NOMO-1 (cell line): Measurements from ENCODE around the gene GREB1.

Experiments used
- DNase-seq, 2 experiments: peaks; one replicate each; lab custom pipeline; 2025; ENCODE audit not compliant: unreplicated experiment in 2 of 2; lab: John Stamatoyannopoulos, UW

GREB1 gene, protein sequence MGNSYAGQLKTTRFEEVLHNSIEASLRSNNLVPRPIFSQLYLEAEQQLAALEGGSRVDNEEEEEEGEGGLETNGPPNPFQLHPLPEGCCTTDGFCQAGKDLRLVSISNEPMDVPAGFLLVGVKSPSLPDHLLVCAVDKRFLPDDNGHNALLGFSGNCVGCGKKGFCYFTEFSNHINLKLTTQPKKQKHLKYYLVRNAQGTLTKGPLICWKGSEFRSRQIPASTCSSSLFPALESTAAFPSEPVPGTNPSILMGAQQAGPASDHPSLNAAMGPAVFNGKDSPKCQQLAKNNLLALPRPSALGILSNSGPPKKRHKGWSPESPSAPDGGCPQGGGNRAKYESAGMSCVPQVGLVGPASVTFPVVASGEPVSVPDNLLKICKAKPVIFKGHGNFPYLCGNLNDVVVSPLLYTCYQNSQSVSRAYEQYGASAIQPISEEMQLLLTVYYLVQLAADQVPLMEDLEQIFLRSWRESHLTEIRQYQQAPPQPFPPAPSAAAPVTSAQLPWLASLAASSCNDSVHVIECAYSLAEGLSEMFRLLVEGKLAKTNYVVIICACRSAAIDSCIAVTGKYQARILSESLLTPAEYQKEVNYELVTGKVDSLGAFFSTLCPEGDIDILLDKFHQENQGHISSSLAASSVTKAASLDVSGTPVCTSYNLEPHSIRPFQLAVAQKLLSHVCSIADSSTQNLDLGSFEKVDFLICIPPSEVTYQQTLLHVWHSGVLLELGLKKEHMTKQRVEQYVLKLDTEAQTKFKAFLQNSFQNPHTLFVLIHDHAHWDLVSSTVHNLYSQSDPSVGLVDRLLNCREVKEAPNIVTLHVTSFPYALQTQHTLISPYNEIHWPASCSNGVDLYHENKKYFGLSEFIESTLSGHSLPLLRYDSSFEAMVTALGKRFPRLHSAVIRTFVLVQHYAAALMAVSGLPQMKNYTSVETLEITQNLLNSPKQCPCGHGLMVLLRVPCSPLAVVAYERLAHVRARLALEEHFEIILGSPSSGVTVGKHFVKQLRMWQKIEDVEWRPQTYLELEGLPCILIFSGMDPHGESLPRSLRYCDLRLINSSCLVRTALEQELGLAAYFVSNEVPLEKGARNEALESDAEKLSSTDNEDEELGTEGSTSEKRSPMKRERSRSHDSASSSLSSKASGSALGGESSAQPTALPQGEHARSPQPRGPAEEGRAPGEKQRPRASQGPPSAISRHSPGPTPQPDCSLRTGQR (N-terminal part only)

GRCh38 chr2:11533278-11534070, at the start of gene GREB1:
Gene GREB1 (plus strand): TSS chr2:11534045. CDS start chr2:11556615, 22,570 bp downstream.
- peak; percentile 61 to 70 for DNase-seq

DNA sequence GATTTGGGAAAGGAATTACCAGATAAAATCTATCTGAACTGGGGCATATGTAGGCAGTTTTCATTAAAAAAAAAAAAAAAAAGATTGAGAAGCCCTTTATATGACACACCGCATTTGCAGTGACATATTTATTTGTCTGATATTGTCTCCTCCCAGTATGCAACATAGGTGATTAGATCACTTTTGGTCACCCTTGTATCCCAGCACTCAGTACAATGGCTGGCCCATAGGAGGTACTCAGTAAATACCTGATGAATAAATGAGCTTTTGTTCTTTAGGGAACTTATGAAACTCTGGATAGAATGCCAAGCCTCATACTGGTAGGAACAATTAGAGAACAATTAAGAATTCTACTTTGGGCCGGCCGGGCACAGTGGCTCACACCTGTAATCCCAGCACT, 45.0 kb upstream of the GREB1 start:
- DNase-seq, result no peak

GRCh38 chr2:11490194-11490593, 43.7 kb upstream of the GREB1 start:
- no peak for DNase-seq

DNA sequence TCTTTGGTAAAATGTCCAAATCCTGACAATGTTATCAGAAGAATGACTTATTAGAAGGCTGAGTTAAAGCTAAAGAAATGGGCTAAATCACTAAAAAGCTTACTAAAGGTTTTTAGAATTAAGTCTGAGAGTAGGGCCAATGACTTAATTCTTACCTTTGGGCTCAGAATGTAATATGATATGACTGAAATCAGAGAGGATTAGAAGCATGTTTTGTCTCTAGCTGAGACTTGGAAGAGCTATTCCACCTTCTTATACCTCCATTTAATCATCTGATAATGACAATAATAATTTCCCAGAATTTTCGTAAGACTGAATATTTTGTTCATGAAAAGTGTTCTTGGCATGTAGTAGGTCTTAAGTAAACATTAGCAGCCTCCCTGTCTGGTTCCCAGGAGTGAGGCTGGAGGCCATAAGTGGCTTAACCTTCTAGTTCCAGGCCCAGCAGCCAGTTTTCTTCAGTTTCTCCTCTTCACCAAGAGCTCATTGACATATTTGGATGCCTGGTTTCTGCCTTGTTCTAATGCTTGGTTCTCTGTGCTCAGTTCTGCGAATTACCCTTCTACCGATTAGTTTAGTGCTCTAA, 42.4 kb upstream of the GREB1 start:
- DNase-seq, result no peak

DNA sequence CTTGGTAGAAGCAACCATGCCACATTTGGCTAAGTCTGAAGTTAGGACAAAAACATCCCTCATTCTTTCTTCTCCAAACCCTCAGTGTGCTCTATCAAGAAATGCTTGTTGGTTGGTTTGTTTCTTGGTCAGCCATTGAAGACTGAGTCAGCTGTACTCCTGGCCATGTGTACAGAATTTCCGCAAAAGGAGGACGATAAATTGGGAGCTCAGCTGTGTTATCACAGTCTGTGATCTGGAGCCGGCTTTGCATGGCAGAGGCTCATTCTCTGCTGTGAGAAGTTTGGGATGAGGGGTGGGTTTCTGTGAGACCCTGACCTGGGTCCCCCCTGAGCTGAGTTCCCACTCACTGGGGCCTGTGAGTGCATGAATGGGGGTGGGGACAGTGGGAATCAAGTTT, 41.6 kb upstream of the GREB1 start:
- DNase-seq, result no peak

DNA sequence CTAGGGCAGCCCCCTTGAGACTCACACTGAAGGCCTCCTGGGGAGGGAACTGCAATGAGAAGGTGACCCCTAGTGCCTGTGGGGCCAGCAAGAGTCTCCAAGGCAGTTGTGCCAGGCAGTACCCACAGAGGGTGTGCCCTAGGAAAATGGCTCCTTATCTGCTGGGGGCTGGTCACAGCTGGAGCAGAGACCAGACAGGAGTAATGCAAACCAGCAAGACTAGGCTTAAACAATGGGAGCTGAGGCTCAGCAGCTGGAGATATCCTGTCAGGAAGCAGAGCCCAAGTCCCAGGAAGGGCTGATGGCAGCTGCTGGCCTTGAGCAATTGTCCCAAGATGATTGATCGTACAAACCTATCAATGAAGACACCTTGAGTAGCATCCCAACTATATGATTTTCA, 41.1 kb upstream of the GREB1 start:
- DNase-seq, result no peak

DNA sequence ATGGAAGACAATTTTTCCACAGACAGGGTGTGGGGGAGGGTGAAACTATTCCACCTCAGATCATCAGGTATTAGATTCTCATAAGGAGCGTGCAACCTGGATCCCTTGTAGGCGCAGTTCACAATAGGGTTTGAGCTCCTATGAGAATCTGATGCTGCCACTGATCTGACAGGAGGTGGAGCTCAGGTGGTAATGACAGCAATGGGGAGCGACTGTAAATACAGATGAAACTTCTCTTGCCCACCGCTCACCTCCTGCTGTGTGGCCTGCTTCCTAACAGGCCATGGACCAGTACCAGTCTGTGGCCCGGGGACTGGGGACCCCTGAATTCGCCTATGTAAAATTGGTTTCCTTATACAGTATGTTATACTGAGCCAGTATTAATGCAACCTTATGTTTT, 40.6 kb upstream of the GREB1 start:
- DNase-seq, result no peak

DNA sequence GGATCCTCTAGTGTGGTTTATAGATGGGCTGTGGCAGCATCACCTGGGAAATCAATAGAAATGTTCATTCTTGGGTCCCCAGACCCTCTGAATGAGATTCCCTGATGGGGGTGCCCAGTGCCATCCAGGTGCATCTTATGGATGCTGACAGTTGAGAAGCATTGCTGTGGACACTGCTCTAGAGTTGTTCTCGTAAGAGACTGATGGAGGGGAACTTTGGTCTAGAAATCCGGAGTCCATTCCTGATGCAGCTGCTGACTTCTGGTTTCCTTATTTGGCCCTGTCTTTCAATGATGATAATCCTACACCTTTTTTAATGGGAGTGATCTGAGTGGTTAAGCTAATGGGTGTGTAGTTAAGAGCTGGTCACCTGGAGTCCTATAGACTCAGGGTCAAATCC, 39.5 kb upstream of the GREB1 start:
- DNase-seq, result no peak

GRCh38 chr2:11495844-11496681, 37.8 kb upstream of the GREB1 start:
- DNase-seq, result no peak

- DNase-seq, result no peak
Observed at GRCh38 chr2:11498543-11499034, 35.3 kb upstream of the GREB1 start.

GRCh38 chr2:11499081-11499743, 34.6 kb upstream of the GREB1 start:
- no peak for DNase-seq

- no peak for DNase-seq
Observed at GRCh38 chr2:11500702-11501303, 33.0 kb upstream of the GREB1 start.

DNA sequence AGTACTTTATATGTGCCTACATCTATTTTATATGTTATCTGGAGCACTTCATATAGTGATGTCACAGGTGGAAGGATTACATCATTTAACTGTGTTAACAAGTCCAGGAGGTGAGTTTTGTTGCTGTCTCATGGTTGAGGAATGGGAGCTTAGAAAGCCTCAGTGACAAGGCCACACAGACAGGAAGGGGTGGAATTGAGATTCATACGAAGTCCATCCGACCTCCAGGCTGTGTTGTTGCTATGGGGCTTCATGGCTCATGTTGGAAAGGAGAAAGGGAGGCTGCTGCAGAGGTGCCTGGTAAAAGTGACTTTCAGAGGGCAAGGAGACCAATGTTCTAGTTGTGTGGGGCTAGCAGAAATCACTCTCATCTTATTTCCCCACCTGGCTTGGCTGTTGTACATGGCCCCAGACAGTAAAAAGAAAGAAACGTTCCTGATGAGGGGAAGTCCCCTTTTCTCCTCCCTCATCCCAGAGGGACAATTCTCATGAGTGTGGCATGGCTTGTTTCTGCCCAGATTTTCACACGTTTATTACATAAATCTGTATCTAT, 31.0 kb upstream of the GREB1 start:
- no peak for DNase-seq

DNA sequence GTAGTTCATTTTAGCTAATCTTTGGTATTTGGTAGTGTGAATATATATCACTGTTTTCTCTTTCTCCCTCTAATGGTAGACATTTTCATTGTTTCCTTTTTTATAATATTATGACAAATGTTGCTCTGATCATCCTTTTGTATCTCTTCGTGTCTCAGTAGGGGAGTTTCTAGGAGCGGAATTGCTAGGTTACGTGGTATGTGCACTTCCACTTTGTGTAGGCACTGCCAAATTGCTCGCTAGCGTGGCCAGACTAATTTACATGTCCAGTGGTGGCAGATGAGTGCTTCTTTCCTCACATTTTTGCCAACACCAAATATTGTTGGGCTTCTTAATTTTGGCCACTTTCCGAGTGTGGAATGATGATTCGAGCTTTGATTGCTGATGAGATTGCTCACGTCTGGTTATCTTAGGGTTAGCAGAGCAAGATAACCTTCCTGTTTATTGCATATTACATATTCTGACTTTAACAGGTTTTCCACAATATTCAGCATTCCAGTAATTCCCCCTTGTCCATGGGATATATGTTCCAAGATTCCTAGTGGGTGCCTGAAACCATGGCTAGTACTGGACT, 30.4 kb upstream of the GREB1 start:
- DNase-seq, result no peak

GRCh38 chr2:11505652-11506610, 27.9 kb upstream of the GREB1 start:
- DNase-seq, result no peak

- no peak for DNase-seq
Observed at GRCh38 chr2:11506611-11506969, 27.3 kb upstream of the GREB1 start.
